AG09319 (cell line): ENCODE data around the gene MTAP.
"Not testable (repeated sequence)": the region's sequence is repeated elsewhere in the genome, so short reads cannot be mapped to it uniquely, and the experiment has no call there.

Experiments used
- DNase-seq: peaks from one replicate; pipeline ENCODE4 v3.0.0-alpha.2; 2010; ENCODE audit warnings: low read depth; ENCODE audit errors: extremely low read depth
- TF ChIP-seq, protein P1 (sequence below): IDR thresholded peaks from 2 replicates; pipeline ENCODE4 v1.5.1; 2011; ENCODE audit warnings: low read depth, mild to moderate bottlenecking, inconsistent platforms, low read length, moderate library complexity

MTAP gene

DNA sequence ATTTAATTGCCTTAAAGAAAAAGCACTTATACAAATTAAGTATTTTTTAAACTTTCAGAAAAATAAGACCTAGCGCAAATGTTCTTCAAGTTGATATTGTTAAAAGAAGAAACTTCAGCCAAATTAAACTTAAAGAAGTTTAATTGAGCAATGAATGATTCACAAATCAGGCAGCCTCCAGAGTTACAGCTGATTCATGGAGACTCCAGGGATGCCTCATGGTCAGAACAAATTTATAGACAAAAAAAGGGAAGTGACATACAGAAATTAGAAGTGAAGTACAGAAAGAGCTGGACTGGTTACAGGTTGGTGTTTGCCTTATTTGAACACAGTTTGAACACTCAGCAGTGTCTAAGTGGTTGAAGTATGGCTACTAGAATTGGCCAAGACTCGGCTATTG lies 131.4 kb downstream of the MTAP start:
- no peak for DNase-seq
- TF ChIP-seq, protein P1, sequence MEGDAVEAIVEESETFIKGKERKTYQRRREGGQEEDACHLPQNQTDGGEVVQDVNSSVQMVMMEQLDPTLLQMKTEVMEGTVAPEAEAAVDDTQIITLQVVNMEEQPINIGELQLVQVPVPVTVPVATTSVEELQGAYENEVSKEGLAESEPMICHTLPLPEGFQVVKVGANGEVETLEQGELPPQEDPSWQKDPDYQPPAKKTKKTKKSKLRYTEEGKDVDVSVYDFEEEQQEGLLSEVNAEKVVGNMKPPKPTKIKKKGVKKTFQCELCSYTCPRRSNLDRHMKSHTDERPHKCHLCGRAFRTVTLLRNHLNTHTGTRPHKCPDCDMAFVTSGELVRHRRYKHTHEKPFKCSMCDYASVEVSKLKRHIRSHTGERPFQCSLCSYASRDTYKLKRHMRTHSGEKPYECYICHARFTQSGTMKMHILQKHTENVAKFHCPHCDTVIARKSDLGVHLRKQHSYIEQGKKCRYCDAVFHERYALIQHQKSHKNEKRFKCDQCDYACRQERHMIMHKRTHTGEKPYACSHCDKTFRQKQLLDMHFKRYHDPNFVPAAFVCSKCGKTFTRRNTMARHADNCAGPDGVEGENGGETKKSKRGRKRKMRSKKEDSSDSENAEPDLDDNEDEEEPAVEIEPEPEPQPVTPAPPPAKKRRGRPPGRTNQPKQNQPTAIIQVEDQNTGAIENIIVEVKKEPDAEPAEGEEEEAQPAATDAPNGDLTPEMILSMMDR: no peak

DNA sequence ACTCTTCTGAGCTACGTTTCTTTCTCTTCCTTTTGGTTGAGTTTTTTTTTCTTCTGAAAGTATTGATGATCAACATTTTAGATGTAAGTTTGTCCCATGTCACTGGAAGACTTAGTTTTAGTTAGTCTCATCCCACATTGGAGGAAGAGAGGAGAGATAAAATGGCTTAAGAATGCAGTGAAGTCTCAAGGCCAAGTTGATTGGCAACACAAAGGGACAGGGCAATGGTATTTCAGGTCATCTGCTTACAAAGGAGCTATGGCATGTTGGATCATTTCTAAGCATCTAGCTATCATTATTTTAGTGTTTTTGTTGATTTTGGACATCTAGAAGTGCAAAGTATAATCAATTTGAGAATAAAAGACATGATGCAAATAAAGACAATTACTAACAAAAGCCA lies 133.2 kb downstream of the MTAP start:
- TF ChIP-seq, protein P1: no peak
- DNase-seq: no peak

DNA sequence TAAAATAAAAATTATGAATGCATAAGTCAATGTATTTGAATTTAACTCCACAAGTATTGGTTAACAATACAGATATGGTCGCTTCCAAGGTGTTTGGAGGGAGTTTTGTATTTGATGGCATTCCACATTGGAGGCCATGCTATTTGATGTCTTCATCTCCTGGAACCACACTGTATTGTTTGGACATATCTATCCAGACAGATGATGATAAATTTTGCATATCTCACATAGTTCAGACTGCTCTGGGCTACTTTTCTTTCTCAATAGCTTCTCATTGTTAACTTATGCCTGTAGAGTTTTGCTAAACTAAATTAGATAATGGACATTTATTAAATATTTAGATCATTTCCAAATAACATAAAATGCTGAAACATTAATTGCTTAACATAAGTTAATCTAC lies 133.7 kb downstream of the MTAP start:
- TF ChIP-seq, protein P1: no peak
- no peak for DNase-seq

DNA sequence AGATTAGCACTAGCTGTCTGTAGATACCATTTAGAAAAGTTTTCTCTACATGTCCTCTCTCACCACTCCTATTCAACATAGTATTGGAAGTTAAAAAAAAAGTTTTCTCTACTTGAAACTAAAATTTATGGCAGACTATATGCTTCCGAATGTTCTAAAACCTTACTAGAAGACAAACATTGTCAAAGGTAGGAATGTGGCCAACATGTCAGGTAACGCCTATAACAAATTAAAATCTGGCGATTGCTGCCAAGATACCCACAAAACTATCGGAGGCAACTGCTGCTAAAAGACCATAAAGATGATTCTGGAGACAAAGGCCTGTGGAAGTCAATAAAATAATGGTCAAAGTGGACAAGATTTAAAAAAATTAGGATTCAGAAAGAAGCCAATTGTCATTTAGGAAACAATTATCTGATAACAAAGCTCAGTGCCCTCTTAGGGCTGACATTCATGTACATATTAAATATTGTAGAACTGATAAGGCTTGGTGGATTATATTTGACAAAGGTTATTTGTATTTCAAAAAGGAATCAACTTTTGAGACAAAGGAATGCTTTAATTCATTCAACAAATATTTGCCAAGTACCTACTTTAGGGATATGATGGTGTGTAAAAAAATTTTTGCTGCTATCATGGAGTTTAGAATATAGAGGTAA lies 139.0 kb downstream of the MTAP start:
- no peak for DNase-seq
- TF ChIP-seq, protein P1: no peak

DNA sequence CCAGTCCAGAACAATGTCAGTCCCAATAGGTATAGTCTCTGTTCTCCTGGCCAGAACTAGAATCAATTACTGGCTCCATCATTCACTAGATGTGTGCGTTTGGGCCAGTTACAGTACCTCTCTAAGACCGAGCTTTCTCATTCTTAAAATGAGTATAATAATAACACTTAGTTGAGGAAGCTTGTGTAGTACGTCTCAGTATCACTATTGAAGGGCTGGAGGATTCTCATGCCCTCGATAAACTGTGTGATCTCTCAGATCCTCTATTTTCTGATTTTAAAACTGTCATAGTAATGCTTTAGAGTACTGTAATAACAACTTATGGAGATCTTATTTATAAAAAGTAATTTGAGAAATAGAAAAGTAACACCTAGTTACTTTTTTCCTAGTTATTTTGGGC lies 141.0 kb downstream of the MTAP start:
- DNase-seq: no peak
- TF ChIP-seq, protein P1: no peak

DNA sequence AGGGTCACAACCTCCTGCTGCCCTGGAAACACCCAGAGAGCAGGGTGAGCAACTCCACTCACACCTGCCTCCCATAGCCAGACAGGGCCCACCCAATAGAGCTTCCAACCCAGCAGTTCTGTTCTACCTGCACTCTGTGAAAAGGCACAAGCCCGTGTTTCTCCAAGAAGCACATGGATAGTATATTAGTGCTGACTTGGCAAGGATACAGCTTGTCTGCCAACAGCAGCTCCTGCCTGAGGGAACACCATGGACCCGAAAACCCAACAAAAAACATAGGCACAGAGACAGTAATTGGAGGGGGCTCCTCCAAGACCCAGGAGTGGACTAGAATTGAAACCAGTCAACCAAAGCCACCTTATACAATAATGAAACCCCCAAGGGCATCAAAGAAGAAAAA lies 143.2 kb downstream of the MTAP start:
- TF ChIP-seq, protein P1: no peak
- DNase-seq: no peak

DNA sequence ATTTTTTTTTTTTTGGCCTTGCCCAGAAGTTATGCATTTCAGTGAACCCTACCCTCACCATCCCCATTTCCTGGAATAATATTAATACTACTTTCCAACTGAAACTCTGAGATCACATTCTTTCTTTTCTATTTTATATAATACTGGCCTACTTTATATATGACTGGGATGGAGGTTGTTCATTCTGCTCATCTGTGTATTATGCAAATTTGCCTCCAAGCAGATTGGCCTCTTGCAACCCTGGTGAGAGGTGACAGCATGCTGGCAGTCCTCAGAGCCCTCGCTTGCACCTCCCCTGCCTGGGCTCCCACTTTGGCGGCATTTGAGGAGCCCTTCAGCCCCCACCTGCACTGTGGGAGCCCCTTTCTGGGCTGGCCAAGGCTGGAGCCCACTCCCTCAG lies 156.4 kb downstream of the MTAP start:
- TF ChIP-seq, protein P1: no peak
- DNase-seq: no peak

DNA sequence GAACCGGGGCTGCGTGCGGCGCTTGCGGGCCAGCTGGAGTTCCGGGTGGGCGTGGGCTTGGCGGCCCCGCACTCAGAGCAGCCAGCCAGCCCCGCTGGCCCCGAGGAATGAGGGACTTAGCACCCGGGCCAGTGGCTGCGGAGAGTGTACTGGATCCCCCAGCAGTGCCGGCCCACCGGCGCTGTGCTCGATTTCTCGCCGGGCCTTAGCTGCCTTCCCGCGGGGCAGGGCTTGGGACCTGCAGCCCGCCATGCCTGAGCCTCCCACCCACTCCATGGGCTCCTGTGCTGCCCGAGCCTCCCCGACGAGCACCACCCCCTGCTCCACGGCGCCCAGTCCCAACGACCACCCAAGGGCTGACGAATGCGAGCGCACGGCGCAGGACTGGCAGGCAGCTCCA lies 156.8 kb downstream of the MTAP start:
- DNase-seq: not testable (repeated sequence)
